Memory B cell (primary cell): ENCODE results near the gene IRF2BP2.
"Not testable (repeated sequence)": the region's sequence is repeated elsewhere in the genome, so short reads cannot be mapped to it uniquely, and the experiment has no call there.

Experiments used
- ATAC-seq: fragments of 150-1000 bp; cut with Tn5 transposase; 2 replicates; pipeline ENCODE4 v1.10.0; 2021; ENCODE audit warnings: low read depth, mild to moderate bottlenecking, moderate library complexity
- DNase-seq, 2 donors: peaks; one replicate each; pipeline ENCODE4 v3.0.0; 2022; ENCODE audit warnings: low spot score in 2 of 2
- H3K27ac Mint-ChIP-seq: one replicate; pipeline ENCODE4 v1.8.0; 2022; ENCODE audit warnings: mild to moderate bottlenecking, moderate library complexity, mixed read lengths
- H3K27me3 Mint-ChIP-seq: one replicate; pipeline ENCODE4 v1.8.0; 2022; ENCODE audit warnings: mixed read lengths
- H3K36me3 Mint-ChIP-seq: one replicate; pipeline ENCODE4 v1.8.0; 2022; ENCODE audit warnings: mild to moderate bottlenecking, mixed read lengths
- H3K4me1 Mint-ChIP-seq: one replicate; pipeline ENCODE4 v1.8.0; 2022; ENCODE audit warnings: mixed read lengths
- H3K4me3 Mint-ChIP-seq: one replicate; pipeline ENCODE4 v1.8.0; 2022; ENCODE audit warnings: mild to moderate bottlenecking, moderate library complexity, mixed read lengths
- H3K9me3 Mint-ChIP-seq: one replicate; pipeline ENCODE4 v1.8.0; 2022; ENCODE audit warnings: mixed read lengths

The IRF2BP2 gene

GRCh38 chr1:234604495-234605398 lies 5.2 kb downstream of the IRF2BP2 start:
- Mint-ChIP-seq H3K4me3 (peak overlapping the region; percentile 80), H3K27ac (peak overlapping the region; percentile 90), H3K4me1 (peaks cover 42% of the 10 kb centered on the region), H3K36me3 (peaks cover 25% of the 10 kb centered on the region), H3K27me3 (no peaks in the 10 kb centered on the region), H3K9me3 (no peaks in the 10 kb centered on the region)
- no peak for ATAC-seq
- DNase-seq, result no peak

- DNase-seq, result no peak
- peaks cover 46% of the 10 kb centered on the region for H3K4me1 Mint-ChIP-seq
- ATAC-seq, result no peak
- H3K27ac Mint-ChIP-seq, result peak overlapping the region; percentile 83
- no peaks in the 10 kb centered on the region for H3K9me3 Mint-ChIP-seq
- H3K4me3 Mint-ChIP-seq, result peak overlapping the region; percentile 73
- peaks cover 25% of the 10 kb centered on the region for H3K36me3 Mint-ChIP-seq
- H3K27me3 Mint-ChIP-seq, result no peaks in the 10 kb centered on the region
Observed at GRCh38 chr1:234603221-234604204, 6.5 kb downstream of the IRF2BP2 start.

- Mint-ChIP-seq H3K9me3 (no peaks in the 10 kb centered on the region), H3K4me3 (peak overlapping the region; percentile 73), H3K27ac (peak overlapping the region; percentile 83), H3K4me1 (peaks cover 38% of the 10 kb centered on the region), H3K27me3 (no peaks in the 10 kb centered on the region), H3K36me3 (peaks cover 21% of the 10 kb centered on the region)
- DNase-seq (no peak), ATAC-seq (no peak)
Observed at GRCh38 chr1:234602334-234603220, 7.4 kb downstream of the IRF2BP2 start.

GRCh38 chr1:234601301-234602017 lies 8.5 kb downstream of the IRF2BP2 start:
- H3K27ac Mint-ChIP-seq, result peak overlapping the region; percentile 90
- H3K4me1 Mint-ChIP-seq, result peaks cover 35% of the 10 kb centered on the region
- H3K36me3 Mint-ChIP-seq, result peaks cover 14% of the 10 kb centered on the region
- ATAC-seq (peak; percentile 19), DNase-seq (no peak)
- peak overlapping the region; percentile 60 for H3K4me3 Mint-ChIP-seq
- no peaks in the 10 kb centered on the region for H3K9me3 Mint-ChIP-seq
- H3K27me3 Mint-ChIP-seq, result no peaks in the 10 kb centered on the region

GRCh38 chr1:234600418-234601281 lies 9.3 kb downstream of the IRF2BP2 start:
- H3K9me3 Mint-ChIP-seq, result no peaks in the 10 kb centered on the region
- DNase-seq, result no peak
- H3K27me3 Mint-ChIP-seq, result no peaks in the 10 kb centered on the region
- peak overlapping the region; percentile 90 for H3K27ac Mint-ChIP-seq
- peaks cover 30% of the 10 kb centered on the region for H3K4me1 Mint-ChIP-seq
- ATAC-seq, result peak; percentile 7
- H3K36me3 Mint-ChIP-seq, result peaks cover 7% of the 10 kb centered on the region
- peak overlapping the region; percentile 60 for H3K4me3 Mint-ChIP-seq

GRCh38 chr1:234599617-234600417 lies 10.2 kb downstream of the IRF2BP2 start:
- H3K9me3 Mint-ChIP-seq, result no peaks in the 10 kb centered on the region
- ATAC-seq, result peak; percentile 77
- no peaks in the 10 kb centered on the region for H3K27me3 Mint-ChIP-seq

GRCh38 chr1:234598974-234599616 lies 10.9 kb downstream of the IRF2BP2 start:
- no peaks in the 10 kb centered on the region for H3K27me3 Mint-ChIP-seq
- H3K27ac Mint-ChIP-seq, result peak overlapping the region; percentile 90
- H3K4me1 Mint-ChIP-seq, result peaks cover 22% of the 10 kb centered on the region
- H3K9me3 Mint-ChIP-seq, result no peaks in the 10 kb centered on the region
- DNase-seq (no peak), ATAC-seq (no peak)
- peak overlapping the region; percentile 84 for H3K4me3 Mint-ChIP-seq
- H3K36me3 Mint-ChIP-seq, result peaks cover 3% of the 10 kb centered on the region

More at GRCh38 chr1:234599617-234600417, 10.2 kb downstream of the IRF2BP2 start:
- DNase-seq, result peak; percentile 63 to 67
- peak overlapping the region; percentile 84 for H3K4me3 Mint-ChIP-seq
- peaks cover 6% of the 10 kb centered on the region for H3K36me3 Mint-ChIP-seq
- H3K27ac Mint-ChIP-seq, result peak overlapping the region; percentile 90
- peaks cover 26% of the 10 kb centered on the region for H3K4me1 Mint-ChIP-seq

GRCh38 chr1:234597894-234598293 lies 12.1 kb downstream of the IRF2BP2 start:
- peaks cover 16% of the 10 kb centered on the region for H3K4me1 Mint-ChIP-seq
- ATAC-seq (peak; percentile 21), DNase-seq (peak in 1 of 2 donors; percentile 57)
- no peaks in the 10 kb centered on the region for H3K9me3 Mint-ChIP-seq
- H3K36me3 Mint-ChIP-seq, result peaks cover 1% of the 10 kb centered on the region
- H3K4me3 Mint-ChIP-seq, result no peak overlapping the region
- no peak overlapping the region for H3K27ac Mint-ChIP-seq
- H3K27me3 Mint-ChIP-seq, result no peaks in the 10 kb centered on the region

- DNase-seq, result no peak
- Mint-ChIP-seq H3K4me3 (no peak overlapping the region), H3K27ac (no peak overlapping the region), H3K36me3 (no peaks in the 10 kb centered on the region), H3K9me3 (no peaks in the 10 kb centered on the region), H3K4me1 (peaks cover 5% of the 10 kb centered on the region), H3K27me3 (no peaks in the 10 kb centered on the region)
- no peak for ATAC-seq
Observed at GRCh38 chr1:234595899-234596298, 14.1 kb downstream of the IRF2BP2 start.

- H3K27ac Mint-ChIP-seq, H3K9me3 Mint-ChIP-seq, H3K36me3 Mint-ChIP-seq, H3K27me3 Mint-ChIP-seq, H3K4me3 Mint-ChIP-seq, ATAC-seq, DNase-seq, H3K4me1 Mint-ChIP-seq: not testable (repeated sequence)
Observed at GRCh38 chr1:234594575-234594974, 15.4 kb downstream of the IRF2BP2 start.

- Mint-ChIP-seq H3K27ac (no peak overlapping the region), H3K4me1 (peaks cover 2% of the 10 kb centered on the region), H3K4me3 (no peak overlapping the region), H3K27me3 (peaks cover 2% of the 10 kb centered on the region), H3K36me3 (no peaks in the 10 kb centered on the region), H3K9me3 (no peaks in the 10 kb centered on the region)
- no peak for ATAC-seq
- no peak for DNase-seq
Observed at GRCh38 chr1:234593771-234594504, 16.0 kb downstream of the IRF2BP2 start.
